ENCODE measurements around the gene CCDC92B.

DNA sequence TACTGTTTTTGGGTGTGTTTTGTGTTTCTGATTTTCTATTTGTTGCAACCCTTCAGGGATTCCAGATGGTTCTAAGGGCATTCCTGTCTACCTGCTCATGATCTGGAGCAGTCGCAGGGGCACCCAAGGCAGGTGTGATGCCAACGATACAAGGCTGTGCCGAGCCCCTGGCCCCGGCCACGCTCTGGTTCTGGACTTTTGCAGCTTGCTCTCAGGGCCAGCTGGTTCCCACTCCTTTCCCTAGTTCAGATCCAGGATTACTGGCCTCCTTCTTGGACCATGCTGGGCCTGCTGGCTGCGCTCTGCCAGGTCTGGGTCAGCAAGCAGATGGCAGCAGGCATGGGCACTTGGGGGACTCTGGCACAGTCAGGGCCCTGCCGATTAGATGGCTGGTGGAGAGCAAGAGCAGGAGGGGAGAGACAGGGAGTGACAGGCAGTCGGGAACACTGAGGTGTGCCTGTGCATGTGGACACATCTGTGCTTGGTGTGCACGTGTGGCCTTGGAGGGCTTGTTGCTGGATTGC, 31.5 kb upstream of the CCDC92B start:
- TF ChIP-seq, protein P1, sequence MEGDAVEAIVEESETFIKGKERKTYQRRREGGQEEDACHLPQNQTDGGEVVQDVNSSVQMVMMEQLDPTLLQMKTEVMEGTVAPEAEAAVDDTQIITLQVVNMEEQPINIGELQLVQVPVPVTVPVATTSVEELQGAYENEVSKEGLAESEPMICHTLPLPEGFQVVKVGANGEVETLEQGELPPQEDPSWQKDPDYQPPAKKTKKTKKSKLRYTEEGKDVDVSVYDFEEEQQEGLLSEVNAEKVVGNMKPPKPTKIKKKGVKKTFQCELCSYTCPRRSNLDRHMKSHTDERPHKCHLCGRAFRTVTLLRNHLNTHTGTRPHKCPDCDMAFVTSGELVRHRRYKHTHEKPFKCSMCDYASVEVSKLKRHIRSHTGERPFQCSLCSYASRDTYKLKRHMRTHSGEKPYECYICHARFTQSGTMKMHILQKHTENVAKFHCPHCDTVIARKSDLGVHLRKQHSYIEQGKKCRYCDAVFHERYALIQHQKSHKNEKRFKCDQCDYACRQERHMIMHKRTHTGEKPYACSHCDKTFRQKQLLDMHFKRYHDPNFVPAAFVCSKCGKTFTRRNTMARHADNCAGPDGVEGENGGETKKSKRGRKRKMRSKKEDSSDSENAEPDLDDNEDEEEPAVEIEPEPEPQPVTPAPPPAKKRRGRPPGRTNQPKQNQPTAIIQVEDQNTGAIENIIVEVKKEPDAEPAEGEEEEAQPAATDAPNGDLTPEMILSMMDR (IDR thresholded peaks at IDR 0.05; ENCODE audit: low read depth, low read length): no peak
- no peak for TF ChIP-seq EZH2phosphoT487 (IDR thresholded peaks at IDR 0.05; ENCODE audit: low read depth)

All from OCI-LY3 (cell line).